ENCODE results near the gene SLMAP.

DNA sequence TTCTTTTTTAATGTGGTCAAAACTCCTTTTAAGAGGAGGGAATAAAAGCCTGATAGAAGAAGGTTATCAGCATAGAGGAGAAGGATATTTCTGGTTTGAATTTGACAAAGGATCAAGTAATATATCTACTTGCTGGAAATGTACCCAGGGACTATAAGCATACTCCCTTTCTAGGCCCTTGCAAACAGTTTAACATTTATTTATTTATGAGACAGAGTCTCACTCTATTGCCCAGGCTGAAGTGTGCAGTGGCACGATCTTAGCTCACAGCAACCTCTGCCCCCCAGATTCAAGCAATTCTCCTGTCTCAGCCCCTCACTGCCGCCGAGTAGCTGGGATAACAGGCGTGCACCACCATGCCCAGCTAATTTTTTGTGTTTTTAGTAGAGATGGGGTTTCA lies 71.6 kb downstream of the SLMAP start:
- TF ChIP-seq, protein P1, sequence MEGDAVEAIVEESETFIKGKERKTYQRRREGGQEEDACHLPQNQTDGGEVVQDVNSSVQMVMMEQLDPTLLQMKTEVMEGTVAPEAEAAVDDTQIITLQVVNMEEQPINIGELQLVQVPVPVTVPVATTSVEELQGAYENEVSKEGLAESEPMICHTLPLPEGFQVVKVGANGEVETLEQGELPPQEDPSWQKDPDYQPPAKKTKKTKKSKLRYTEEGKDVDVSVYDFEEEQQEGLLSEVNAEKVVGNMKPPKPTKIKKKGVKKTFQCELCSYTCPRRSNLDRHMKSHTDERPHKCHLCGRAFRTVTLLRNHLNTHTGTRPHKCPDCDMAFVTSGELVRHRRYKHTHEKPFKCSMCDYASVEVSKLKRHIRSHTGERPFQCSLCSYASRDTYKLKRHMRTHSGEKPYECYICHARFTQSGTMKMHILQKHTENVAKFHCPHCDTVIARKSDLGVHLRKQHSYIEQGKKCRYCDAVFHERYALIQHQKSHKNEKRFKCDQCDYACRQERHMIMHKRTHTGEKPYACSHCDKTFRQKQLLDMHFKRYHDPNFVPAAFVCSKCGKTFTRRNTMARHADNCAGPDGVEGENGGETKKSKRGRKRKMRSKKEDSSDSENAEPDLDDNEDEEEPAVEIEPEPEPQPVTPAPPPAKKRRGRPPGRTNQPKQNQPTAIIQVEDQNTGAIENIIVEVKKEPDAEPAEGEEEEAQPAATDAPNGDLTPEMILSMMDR (conservative IDR thresholded peaks at IDR 0.05; ENCODE audit: low read depth in 2 of 2): no peak
- TF ChIP-seq NANOG (IDR thresholded peaks at IDR 0.05; ENCODE audit: borderline replicate concordance) (no peak), EZH2 (IDR thresholded peaks at IDR 0.05; ENCODE audit: low read depth, unreplicated experiment) (no peak), POLR2AphosphoS5 (IDR thresholded peaks at IDR 0.05; ENCODE audit: low read depth) (no peak), REST (IDR thresholded peaks at IDR 0.05; ENCODE audit: unreplicated experiment) (no peak), EZH2phosphoT487 (IDR thresholded peaks at IDR 0.05; ENCODE audit: unreplicated experiment) (no peak), CREB1 (CRISPR knock-in tag; IDR thresholded peaks at IDR 0.05; ENCODE audit: low read depth) (no peak)
- TF ChIP-seq, protein P2, sequence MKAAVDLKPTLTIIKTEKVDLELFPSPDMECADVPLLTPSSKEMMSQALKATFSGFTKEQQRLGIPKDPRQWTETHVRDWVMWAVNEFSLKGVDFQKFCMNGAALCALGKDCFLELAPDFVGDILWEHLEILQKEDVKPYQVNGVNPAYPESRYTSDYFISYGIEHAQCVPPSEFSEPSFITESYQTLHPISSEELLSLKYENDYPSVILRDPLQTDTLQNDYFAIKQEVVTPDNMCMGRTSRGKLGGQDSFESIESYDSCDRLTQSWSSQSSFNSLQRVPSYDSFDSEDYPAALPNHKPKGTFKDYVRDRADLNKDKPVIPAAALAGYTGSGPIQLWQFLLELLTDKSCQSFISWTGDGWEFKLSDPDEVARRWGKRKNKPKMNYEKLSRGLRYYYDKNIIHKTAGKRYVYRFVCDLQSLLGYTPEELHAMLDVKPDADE (IDR thresholded peaks at IDR 0.05): no peak
- TF ChIP-seq, protein P3, sequence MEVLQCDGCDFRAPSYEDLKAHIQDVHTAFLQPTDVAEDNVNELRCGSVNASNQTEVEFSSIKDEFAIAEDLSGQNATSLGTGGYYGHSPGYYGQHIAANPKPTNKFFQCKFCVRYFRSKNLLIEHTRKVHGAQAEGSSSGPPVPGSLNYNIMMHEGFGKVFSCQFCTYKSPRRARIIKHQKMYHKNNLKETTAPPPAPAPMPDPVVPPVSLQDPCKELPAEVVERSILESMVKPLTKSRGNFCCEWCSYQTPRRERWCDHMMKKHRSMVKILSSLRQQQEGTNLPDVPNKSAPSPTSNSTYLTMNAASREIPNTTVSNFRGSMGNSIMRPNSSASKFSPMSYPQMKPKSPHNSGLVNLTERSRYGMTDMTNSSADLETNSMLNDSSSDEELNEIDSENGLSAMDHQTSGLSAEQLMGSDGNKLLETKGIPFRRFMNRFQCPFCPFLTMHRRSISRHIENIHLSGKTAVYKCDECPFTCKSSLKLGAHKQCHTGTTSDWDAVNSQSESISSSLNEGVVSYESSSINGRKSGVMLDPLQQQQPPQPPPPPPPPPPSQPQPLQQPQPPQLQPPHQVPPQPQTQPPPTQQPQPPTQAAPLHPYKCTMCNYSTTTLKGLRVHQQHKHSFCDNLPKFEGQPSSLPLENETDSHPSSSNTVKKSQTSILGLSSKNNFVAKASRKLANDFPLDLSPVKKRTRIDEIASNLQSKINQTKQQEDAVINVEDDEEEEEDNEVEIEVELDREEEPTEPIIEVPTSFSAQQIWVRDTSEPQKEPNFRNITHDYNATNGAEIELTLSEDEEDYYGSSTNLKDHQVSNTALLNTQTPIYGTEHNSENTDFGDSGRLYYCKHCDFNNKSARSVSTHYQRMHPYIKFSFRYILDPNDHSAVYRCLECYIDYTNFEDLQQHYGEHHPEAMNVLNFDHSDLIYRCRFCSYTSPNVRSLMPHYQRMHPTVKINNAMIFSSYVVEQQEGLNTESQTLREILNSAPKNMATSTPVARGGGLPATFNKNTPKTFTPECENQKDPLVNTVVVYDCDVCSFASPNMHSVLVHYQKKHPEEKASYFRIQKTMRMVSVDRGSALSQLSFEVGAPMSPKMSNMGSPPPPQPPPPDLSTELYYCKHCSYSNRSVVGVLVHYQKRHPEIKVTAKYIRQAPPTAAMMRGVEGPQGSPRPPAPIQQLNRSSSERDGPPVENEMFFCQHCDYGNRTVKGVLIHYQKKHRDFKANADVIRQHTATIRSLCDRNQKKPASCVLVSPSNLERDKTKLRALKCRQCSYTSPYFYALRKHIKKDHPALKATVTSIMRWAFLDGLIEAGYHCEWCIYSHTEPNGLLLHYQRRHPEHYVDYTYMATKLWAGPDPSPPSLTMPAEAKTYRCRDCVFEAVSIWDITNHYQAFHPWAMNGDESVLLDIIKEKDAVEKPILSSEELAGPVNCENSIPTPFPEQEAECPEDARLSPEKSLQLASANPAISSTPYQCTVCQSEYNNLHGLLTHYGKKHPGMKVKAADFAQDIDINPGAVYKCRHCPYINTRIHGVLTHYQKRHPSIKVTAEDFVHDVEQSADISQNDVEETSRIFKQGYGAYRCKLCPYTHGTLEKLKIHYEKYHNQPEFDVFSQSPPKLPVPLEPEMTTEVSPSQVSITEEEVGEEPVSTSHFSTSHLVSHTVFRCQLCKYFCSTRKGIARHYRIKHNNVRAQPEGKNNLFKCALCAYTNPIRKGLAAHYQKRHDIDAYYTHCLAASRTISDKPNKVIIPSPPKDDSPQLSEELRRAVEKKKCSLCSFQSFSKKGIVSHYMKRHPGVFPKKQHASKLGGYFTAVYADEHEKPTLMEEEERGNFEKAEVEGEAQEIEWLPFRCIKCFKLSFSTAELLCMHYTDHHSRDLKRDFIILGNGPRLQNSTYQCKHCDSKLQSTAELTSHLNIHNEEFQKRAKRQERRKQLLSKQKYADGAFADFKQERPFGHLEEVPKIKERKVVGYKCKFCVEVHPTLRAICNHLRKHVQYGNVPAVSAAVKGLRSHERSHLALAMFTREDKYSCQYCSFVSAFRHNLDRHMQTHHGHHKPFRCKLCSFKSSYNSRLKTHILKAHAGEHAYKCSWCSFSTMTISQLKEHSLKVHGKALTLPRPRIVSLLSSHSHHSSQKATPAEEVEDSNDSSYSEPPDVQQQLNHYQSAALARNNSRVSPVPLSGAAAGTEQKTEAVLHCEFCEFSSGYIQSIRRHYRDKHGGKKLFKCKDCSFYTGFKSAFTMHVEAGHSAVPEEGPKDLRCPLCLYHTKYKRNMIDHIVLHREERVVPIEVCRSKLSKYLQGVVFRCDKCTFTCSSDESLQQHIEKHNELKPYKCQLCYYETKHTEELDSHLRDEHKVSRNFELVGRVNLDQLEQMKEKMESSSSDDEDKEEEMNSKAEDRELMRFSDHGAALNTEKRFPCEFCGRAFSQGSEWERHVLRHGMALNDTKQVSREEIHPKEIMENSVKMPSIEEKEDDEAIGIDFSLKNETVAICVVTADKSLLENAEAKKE (CRISPR knock-in tag; IDR thresholded peaks at IDR 0.05): no peak
